ENCODE data around the gene CCNI.
"Not testable (repeated sequence)": the region's sequence is repeated elsewhere in the genome, so short reads cannot be mapped to it uniquely, and the experiment has no call there.

CCNI gene

GRCh38 chr4:77039796-77040195 lies 36.0 kb downstream of the CCNI start:
- H3K36me3 ChIP-seq (ENCODE audit: control insufficient read depth in 2 of 2, insufficient read depth in 2 of 2, low read length in 2 of 2): peaks cover 6 to 11% of the 10 kb centered on the region in 2 donors
- no peak overlapping the region for H3K9ac ChIP-seq (ENCODE audit: low read length in 2 of 2)

GRCh38 chr4:77037736-77038135 lies 38.1 kb downstream of the CCNI start:
- peaks cover 10 to 13% of the 10 kb centered on the region in 2 donors for H3K36me3 ChIP-seq (ENCODE audit: control insufficient read depth in 2 of 2, insufficient read depth in 2 of 2, low read length in 2 of 2)
- no peaks in the 10 kb centered on the region for H3K27me3 ChIP-seq (ENCODE audit: control insufficient read depth in 1 of 2, insufficient read depth in 2 of 2, low read length in 2 of 2)
- H3K27ac ChIP-seq (ENCODE audit: low read length): no peak overlapping the region
- H3K4me1 ChIP-seq (ENCODE audit: control insufficient read depth, insufficient read depth, low read length): no peaks in the 10 kb centered on the region
- H3K9me3 ChIP-seq (ENCODE audit: control insufficient read depth in 2 of 2, low read length in 2 of 2): no peaks in the 10 kb centered on the region
- no peak overlapping the region for H3K4me3 ChIP-seq (ENCODE audit: low read length in 2 of 2)
- H3K9ac ChIP-seq (ENCODE audit: low read length in 2 of 2): no peak overlapping the region

More at GRCh38 chr4:77039796-77040195, 36.0 kb downstream of the CCNI start:
- no peak overlapping the region for H3K27ac ChIP-seq (ENCODE audit: low read length)
- H3K4me1 ChIP-seq (ENCODE audit: control insufficient read depth, insufficient read depth, low read length): no peaks in the 10 kb centered on the region
- no peaks in the 10 kb centered on the region for H3K9me3 ChIP-seq (ENCODE audit: control insufficient read depth in 2 of 2, low read length in 2 of 2)
- no peak overlapping the region for H3K4me3 ChIP-seq (ENCODE audit: low read length in 2 of 2)
- no peaks in the 10 kb centered on the region for H3K27me3 ChIP-seq (ENCODE audit: control insufficient read depth in 1 of 2, insufficient read depth in 2 of 2, low read length in 2 of 2)

GRCh38 chr4:77037168-77037567 lies 38.6 kb downstream of the CCNI start:
- not testable (repeated sequence) for H3K4me3 ChIP-seq (ENCODE audit: low read length in 2 of 2); H3K9me3 ChIP-seq (ENCODE audit: control insufficient read depth in 2 of 2, low read length in 2 of 2); H3K9ac ChIP-seq (ENCODE audit: low read length in 2 of 2); H3K27me3 ChIP-seq (ENCODE audit: control insufficient read depth in 1 of 2, insufficient read depth in 2 of 2, low read length in 2 of 2); H3K4me1 ChIP-seq (ENCODE audit: control insufficient read depth, insufficient read depth, low read length); H3K27ac ChIP-seq (ENCODE audit: low read length)
- peaks cover 10 to 13% of the 10 kb centered on the region in 2 donors for H3K36me3 ChIP-seq (ENCODE audit: control insufficient read depth in 2 of 2, insufficient read depth in 2 of 2, low read length in 2 of 2)

GRCh38 chr4:77036206-77036605 lies 39.6 kb downstream of the CCNI start:
- Histone ChIP-seq H3K4me3 (ENCODE audit: low read length in 2 of 2) (no peak overlapping the region), H3K9ac (ENCODE audit: low read length in 2 of 2) (no peak overlapping the region), H3K9me3 (ENCODE audit: control insufficient read depth in 2 of 2, low read length in 2 of 2) (no peaks in the 10 kb centered on the region), H3K27me3 (ENCODE audit: control insufficient read depth in 1 of 2, insufficient read depth in 2 of 2, low read length in 2 of 2) (no peaks in the 10 kb centered on the region), H3K27ac (ENCODE audit: low read length) (no peak overlapping the region), H3K4me1 (ENCODE audit: control insufficient read depth, insufficient read depth, low read length) (no peaks in the 10 kb centered on the region), H3K36me3 (ENCODE audit: control insufficient read depth in 2 of 2, insufficient read depth in 2 of 2, low read length in 2 of 2) (peaks cover 16 to 21% of the 10 kb centered on the region in 2 donors)

- H3K4me1 ChIP-seq (ENCODE audit: control insufficient read depth, insufficient read depth, low read length): no peaks in the 10 kb centered on the region
- no peaks in the 10 kb centered on the region for H3K9me3 ChIP-seq (ENCODE audit: control insufficient read depth in 2 of 2, low read length in 2 of 2)
- no peak overlapping the region for H3K9ac ChIP-seq (ENCODE audit: low read length in 2 of 2)
- H3K27ac ChIP-seq (ENCODE audit: low read length): no peak overlapping the region
- H3K4me3 ChIP-seq (ENCODE audit: low read length in 2 of 2): no peak overlapping the region
- no peaks in the 10 kb centered on the region for H3K27me3 ChIP-seq (ENCODE audit: control insufficient read depth in 1 of 2, insufficient read depth in 2 of 2, low read length in 2 of 2)
- peaks cover 21 to 28% of the 10 kb centered on the region in 2 donors for H3K36me3 ChIP-seq (ENCODE audit: control insufficient read depth in 2 of 2, insufficient read depth in 2 of 2, low read length in 2 of 2)
Observed at GRCh38 chr4:77035153-77035552, 40.6 kb downstream of the CCNI start.

GRCh38 chr4:77031544-77031943 lies 44.2 kb downstream of the CCNI start:
- Histone ChIP-seq H3K9me3 (ENCODE audit: control insufficient read depth in 2 of 2, low read length in 2 of 2) (no peaks in the 10 kb centered on the region), H3K9ac (ENCODE audit: low read length in 2 of 2) (no peak overlapping the region), H3K27me3 (ENCODE audit: control insufficient read depth in 1 of 2, insufficient read depth in 2 of 2, low read length in 2 of 2) (no peaks in the 10 kb centered on the region), H3K4me1 (ENCODE audit: control insufficient read depth, insufficient read depth, low read length) (no peaks in the 10 kb centered on the region), H3K27ac (ENCODE audit: low read length) (no peak overlapping the region), H3K4me3 (ENCODE audit: low read length in 2 of 2) (no peak overlapping the region), H3K36me3 (ENCODE audit: control insufficient read depth in 2 of 2, insufficient read depth in 2 of 2, low read length in 2 of 2) (peaks cover 27 to 30% of the 10 kb centered on the region in 2 donors)

- peaks cover 24 to 25% of the 10 kb centered on the region in 2 donors for H3K36me3 ChIP-seq (ENCODE audit: control insufficient read depth in 2 of 2, insufficient read depth in 2 of 2, low read length in 2 of 2)
- not testable (repeated sequence) for H3K9ac ChIP-seq (ENCODE audit: low read length in 2 of 2); H3K4me3 ChIP-seq (ENCODE audit: low read length in 2 of 2); H3K27me3 ChIP-seq (ENCODE audit: control insufficient read depth in 1 of 2, insufficient read depth in 2 of 2, low read length in 2 of 2); H3K9me3 ChIP-seq (ENCODE audit: control insufficient read depth in 2 of 2, low read length in 2 of 2); H3K4me1 ChIP-seq (ENCODE audit: control insufficient read depth, insufficient read depth, low read length); H3K27ac ChIP-seq (ENCODE audit: low read length)
Observed at GRCh38 chr4:77029757-77030156, 46.0 kb downstream of the CCNI start.

- no peak overlapping the region for H3K9ac ChIP-seq (ENCODE audit: low read length in 2 of 2)
- H3K36me3 ChIP-seq (ENCODE audit: control insufficient read depth in 2 of 2, insufficient read depth in 2 of 2, low read length in 2 of 2): peaks cover 31 to 34% of the 10 kb centered on the region in 2 donors
Observed at GRCh38 chr4:77028246-77028645, 47.5 kb downstream of the CCNI start.

GRCh38 chr4:77026322-77026704 lies 49.5 kb downstream of the CCNI start:
- Histone ChIP-seq H3K4me1 (ENCODE audit: control insufficient read depth, insufficient read depth, low read length) (peaks cover 14% of the 10 kb centered on the region), H3K4me3 (ENCODE audit: low read length in 2 of 2) (no peak overlapping the region), H3K9me3 (ENCODE audit: control insufficient read depth in 2 of 2, low read length in 2 of 2) (no peaks in the 10 kb centered on the region), H3K27ac (ENCODE audit: low read length) (no peak overlapping the region), H3K36me3 (ENCODE audit: control insufficient read depth in 2 of 2, insufficient read depth in 2 of 2, low read length in 2 of 2) (peaks cover 27 to 31% of the 10 kb centered on the region in 2 donors), H3K27me3 (ENCODE audit: control insufficient read depth in 1 of 2, insufficient read depth in 2 of 2, low read length in 2 of 2) (no peaks in the 10 kb centered on the region), H3K9ac (ENCODE audit: low read length in 2 of 2) (no peak overlapping the region)

More at GRCh38 chr4:77028246-77028645, 47.5 kb downstream of the CCNI start:
- Histone ChIP-seq H3K4me3 (ENCODE audit: low read length in 2 of 2) (no peak overlapping the region), H3K4me1 (ENCODE audit: control insufficient read depth, insufficient read depth, low read length) (no peaks in the 10 kb centered on the region), H3K27me3 (ENCODE audit: control insufficient read depth in 1 of 2, insufficient read depth in 2 of 2, low read length in 2 of 2) (no peaks in the 10 kb centered on the region), H3K9me3 (ENCODE audit: control insufficient read depth in 2 of 2, low read length in 2 of 2) (no peaks in the 10 kb centered on the region), H3K27ac (ENCODE audit: low read length) (no peak overlapping the region)

GRCh38 chr4:77025643-77026321 lies 50.0 kb downstream of the CCNI start:
- no peaks in the 10 kb centered on the region for H3K27me3 ChIP-seq (ENCODE audit: control insufficient read depth in 1 of 2, insufficient read depth in 2 of 2, low read length in 2 of 2)
- no peaks in the 10 kb centered on the region for H3K9me3 ChIP-seq (ENCODE audit: control insufficient read depth in 2 of 2, low read length in 2 of 2)
- peaks cover 14% of the 10 kb centered on the region for H3K4me1 ChIP-seq (ENCODE audit: control insufficient read depth, insufficient read depth, low read length)
- H3K27ac ChIP-seq (ENCODE audit: low read length): no peak overlapping the region
- H3K4me3 ChIP-seq (ENCODE audit: low read length in 2 of 2): no peak overlapping the region
- no peak overlapping the region for H3K9ac ChIP-seq (ENCODE audit: low read length in 2 of 2)
- H3K36me3 ChIP-seq (ENCODE audit: control insufficient read depth in 2 of 2, insufficient read depth in 2 of 2, low read length in 2 of 2): peaks cover 24 to 28% of the 10 kb centered on the region in 2 donors

- Histone ChIP-seq H3K36me3 (ENCODE audit: control insufficient read depth in 2 of 2, insufficient read depth in 2 of 2, low read length in 2 of 2) (peaks cover 34 to 38% of the 10 kb centered on the region in 2 donors), H3K4me1 (ENCODE audit: control insufficient read depth, insufficient read depth, low read length) (peaks cover 14% of the 10 kb centered on the region), H3K4me3 (ENCODE audit: low read length in 2 of 2) (no peak overlapping the region)
Observed at GRCh38 chr4:77023920-77024319, 51.9 kb downstream of the CCNI start.

More at GRCh38 chr4:77023920-77024319, 51.9 kb downstream of the CCNI start:
- Histone ChIP-seq H3K9me3 (ENCODE audit: control insufficient read depth in 2 of 2, low read length in 2 of 2) (no peaks in the 10 kb centered on the region), H3K27ac (ENCODE audit: low read length) (no peak overlapping the region), H3K9ac (ENCODE audit: low read length in 2 of 2) (no peak overlapping the region), H3K27me3 (ENCODE audit: control insufficient read depth in 1 of 2, insufficient read depth in 2 of 2, low read length in 2 of 2) (no peaks in the 10 kb centered on the region)

Measured in stomach smooth muscle (tissue), 2 donors.